ENCODE results near the gene CBLB.

GRCh38 chr3:105860641-105861040 lies 8.2 kb downstream of the CBLB start:
- TF ChIP-seq POLR2A (IDR thresholded peaks at IDR 0.05) (no peak), CTCF (IDR thresholded peaks at IDR 0.05) (no peak)

All from adrenal gland (tissue), 5 donors.